ENCODE data around the gene MLXIP. TPM values are rescaled to one million over a fixed set of nuclear protein-coding genes. Genes with fewer than 3 reads are reported as not detected.

The MLXIP gene
- total and polyA plus RNA-seq, 9 of the 15 experiments (the other 6 are each of a cell fraction or from before 2014, with no cell fraction given) = 2.2 to 66.3 (median 18.1) TPM

DNA sequence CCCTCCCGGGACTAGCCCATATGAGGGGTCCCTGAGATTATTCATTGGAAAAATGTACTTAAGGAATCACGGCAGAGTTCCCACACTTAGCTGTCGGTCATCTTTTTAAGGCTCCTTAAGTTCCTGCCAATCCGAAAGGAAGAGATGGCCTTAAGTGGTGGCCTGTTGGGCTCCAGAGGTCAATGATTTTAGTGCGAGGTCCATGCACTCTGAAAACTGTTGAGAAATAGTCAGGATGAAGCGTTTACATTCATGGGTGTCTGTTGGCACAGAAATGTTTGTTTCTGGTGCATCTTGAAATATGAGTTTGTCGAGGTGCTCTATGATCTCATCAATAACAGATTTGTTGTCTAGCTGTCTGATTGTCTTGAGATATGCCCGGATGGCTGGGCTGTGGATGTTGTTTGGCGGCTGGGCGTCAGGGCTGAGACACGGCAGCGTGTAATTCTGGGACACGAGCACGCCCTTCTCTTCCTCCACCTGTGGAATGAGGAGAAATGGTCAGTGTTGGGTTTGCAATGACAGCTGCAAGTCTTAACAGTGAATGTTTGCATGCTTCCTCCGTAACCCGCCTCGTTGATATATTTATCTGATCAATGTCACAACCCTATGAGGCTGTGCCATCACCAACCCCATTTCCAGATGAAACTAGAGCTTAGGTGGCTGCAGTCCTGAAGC, 93.8 kb downstream of the MLXIP start:
- H3K9me1 ChIP-seq (ENCODE audit: control insufficient read depth, insufficient read depth, low read length) = no peaks in the 10 kb centered on the region
- DNase-seq (ENCODE audit: extremely low read depth in 1 of 4, low spot score in 3 of 4) = no peak
- intact Hi-C loops (cut with micrococcal nuclease) (no loop called here), in situ Hi-C loops (cut with MboI) (no loop called here)
- no peaks in the 10 kb centered on the region for H3K9me3 ChIP-seq (replicated peaks; ENCODE audit: control insufficient read depth, insufficient read depth, low read depth, low read length)
- H3K4me1 ChIP-seq (replicated peaks in 1 of 2; ENCODE audit: control insufficient read depth in 2 of 2, insufficient read depth in 2 of 2, low read length in 2 of 2) = peaks cover 0 to 2% of the 10 kb centered on the region in 2 experiments; a peak in 3 of 5 replicates
- no peak for FAIRE-seq
- no peak for ATAC-seq
- H2AFZ ChIP-seq (ENCODE audit: low read depth, low read length) = no peak overlapping the region
- H3K79me2 ChIP-seq (ENCODE audit: control insufficient read depth, insufficient read depth, low read length) = no peaks in the 10 kb centered on the region
- WGBS (ENCODE audit: insufficient coverage, low coverage, missing lambda C conversion rate) = 12% methylated on average over 17 of the region's 17 CpGs
- H3K36me3 ChIP-seq (ENCODE audit: control insufficient read depth, insufficient read depth, low read length) = no peaks in the 10 kb centered on the region
- no TSS peak for BruUV-seq (replicated peaks)
- no peaks in the 10 kb centered on the region for H4K20me1 ChIP-seq (replicated peaks; ENCODE audit: control insufficient read depth, insufficient read depth, low read length)
- H3K27me3 ChIP-seq (ENCODE audit: control insufficient read depth in 2 of 2, insufficient read depth in 2 of 2, low read length in 2 of 2) = peaks cover 19 to 28% of the 10 kb centered on the region in 2 experiments
- CTCF ChIA-PET (ENCODE audit: low intra/inter-chr PET ratio) = no interaction called here
- no peak overlapping the region for H3K4me2 ChIP-seq (ENCODE audit: insufficient read depth, low read length)
- H3K27ac ChIP-seq (ENCODE audit: extremely low read depth, low read depth, low read length) = no peak overlapping the region
- no peak overlapping the region for H3K4me3 ChIP-seq
- POLR2A ChIA-PET = interaction anchor here (0.6 kb wide), 1 partner anchor 371 kb away, joined by 3 read pairs; no protein-coding TSS in a partner anchor
- peak overlapping the region in 1 of 2 experiments; percentile 65; a peak in 1 of 4 replicates for H3K9ac ChIP-seq (ENCODE audit: insufficient read depth in 1 of 2, low read depth in 2 of 2, low read length in 2 of 2)
- TF ChIP-seq ZNF124 (CRISPR knock-in tag; IDR thresholded peaks at IDR 0.05) (no peak), TCF7 (IDR thresholded peaks at IDR 0.05; ENCODE audit: borderline replicate concordance) (no peak), ZNF717 (CRISPR knock-in tag; IDR thresholded peaks at IDR 0.05) (no peak), ZNF133 (CRISPR knock-in tag; IDR thresholded peaks at IDR 0.05) (no peak), MTF1 (CRISPR knock-in tag; IDR thresholded peaks at IDR 0.05; ENCODE audit: borderline replicate concordance) (no peak), EWSR1 (IDR thresholded peaks at IDR 0.05; ENCODE audit: borderline replicate concordance, low read depth, partially characterized antibody) (no peak), ZNF12 (CRISPR knock-in tag; IDR thresholded peaks at IDR 0.05) (no peak), STAG1 (CRISPR knock-in tag; IDR thresholded peaks at IDR 0.05; ENCODE audit: borderline replicate concordance) (no peak), MAZ (CRISPR knock-in tag; conservative IDR thresholded peaks at IDR 0.05 in 1 of 2, IDR thresholded peaks at IDR 0.05 in 1 of 2) (no peak), MYC (IDR thresholded peaks at IDR 0.05; ENCODE audit: low read depth, low read length) (no peak), MYC (CRISPR knock-in tag; IDR thresholded peaks at IDR 0.05; ENCODE audit: borderline replicate concordance, low read depth) (no peak), HMGN3 (IDR thresholded peaks at IDR 0.05; ENCODE audit: borderline replicate concordance, extremely low read depth, insufficient read length, low read depth, low read length) (no peak), HDAC6 (IDR thresholded peaks at IDR 0.05; ENCODE audit: low read depth, low read length) (no peak), COPS2 (conservative IDR thresholded peaks at IDR 0.05) (no peak)
- TF ChIP-seq, protein P1, sequence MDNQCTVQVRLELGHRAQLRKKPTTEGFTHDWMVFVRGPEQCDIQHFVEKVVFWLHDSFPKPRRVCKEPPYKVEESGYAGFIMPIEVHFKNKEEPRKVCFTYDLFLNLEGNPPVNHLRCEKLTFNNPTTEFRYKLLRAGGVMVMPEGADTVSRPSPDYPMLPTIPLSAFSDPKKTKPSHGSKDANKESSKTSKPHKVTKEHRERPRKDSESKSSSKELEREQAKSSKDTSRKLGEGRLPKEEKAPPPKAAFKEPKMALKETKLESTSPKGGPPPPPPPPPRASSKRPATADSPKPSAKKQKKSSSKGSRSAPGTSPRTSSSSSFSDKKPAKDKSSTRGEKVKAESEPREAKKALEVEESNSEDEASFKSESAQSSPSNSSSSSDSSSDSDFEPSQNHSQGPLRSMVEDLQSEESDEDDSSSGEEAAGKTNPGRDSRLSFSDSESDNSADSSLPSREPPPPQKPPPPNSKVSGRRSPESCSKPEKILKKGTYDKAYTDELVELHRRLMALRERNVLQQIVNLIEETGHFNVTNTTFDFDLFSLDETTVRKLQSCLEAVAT (IDR thresholded peaks at IDR 0.05) = no peak
- TF ChIP-seq, protein P2, sequence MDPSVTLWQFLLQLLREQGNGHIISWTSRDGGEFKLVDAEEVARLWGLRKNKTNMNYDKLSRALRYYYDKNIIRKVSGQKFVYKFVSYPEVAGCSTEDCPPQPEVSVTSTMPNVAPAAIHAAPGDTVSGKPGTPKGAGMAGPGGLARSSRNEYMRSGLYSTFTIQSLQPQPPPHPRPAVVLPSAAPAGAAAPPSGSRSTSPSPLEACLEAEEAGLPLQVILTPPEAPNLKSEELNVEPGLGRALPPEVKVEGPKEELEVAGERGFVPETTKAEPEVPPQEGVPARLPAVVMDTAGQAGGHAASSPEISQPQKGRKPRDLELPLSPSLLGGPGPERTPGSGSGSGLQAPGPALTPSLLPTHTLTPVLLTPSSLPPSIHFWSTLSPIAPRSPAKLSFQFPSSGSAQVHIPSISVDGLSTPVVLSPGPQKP (CRISPR knock-in tag; IDR thresholded peaks at IDR 0.05) = no peak
- TF ChIP-seq, protein P3, sequence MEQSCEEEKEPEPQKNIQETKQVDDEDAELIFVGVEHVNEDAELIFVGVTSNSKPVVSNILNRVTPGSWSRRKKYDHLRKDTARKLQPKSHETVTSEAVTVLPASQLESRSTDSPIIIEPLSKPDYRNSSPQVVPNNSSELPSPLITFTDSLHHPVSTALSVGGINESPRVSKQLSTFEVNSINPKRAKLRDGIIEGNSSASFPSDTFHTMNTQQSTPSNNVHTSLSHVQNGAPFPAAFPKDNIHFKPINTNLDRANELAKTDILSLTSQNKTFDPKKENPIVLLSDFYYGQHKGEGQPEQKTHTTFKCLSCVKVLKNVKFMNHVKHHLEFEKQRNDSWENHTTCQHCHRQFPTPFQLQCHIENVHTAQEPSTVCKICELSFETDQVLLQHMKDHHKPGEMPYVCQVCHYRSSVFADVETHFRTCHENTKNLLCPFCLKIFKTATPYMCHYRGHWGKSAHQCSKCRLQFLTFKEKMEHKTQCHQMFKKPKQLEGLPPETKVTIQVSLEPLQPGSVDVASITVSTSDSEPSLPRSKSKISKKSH (CRISPR knock-in tag; IDR thresholded peaks at IDR 0.05) = no peak

Data from K562 (cell line).